HUES6 (cell line): ENCODE data around the gene PODNL1.
A peak's percentile ranks its signal among the peaks of the same experiment; 100 is the strongest.
"Not testable (repeated sequence)": the region's sequence is repeated elsewhere in the genome, so short reads cannot be mapped to it uniquely, and the experiment has no call there.

Experiments
- H3K27ac ChIP-seq: 2 replicates; pipeline ENCODE4 v1.7.0; 2013; ENCODE audit warnings: low read depth, mild to moderate bottlenecking, low read length, inconsistent platforms
- H3K27me3 ChIP-seq: 2 replicates; pipeline ENCODE4 v1.6.1; 2013; ENCODE audit warnings: low read length; ENCODE audit not compliant: control insufficient read depth, insufficient read depth
- H3K36me3 ChIP-seq: 2 replicates; pipeline ENCODE4 v1.6.1; 2013; ENCODE audit warnings: low read length; ENCODE audit not compliant: control insufficient read depth, insufficient read depth
- H3K4me1 ChIP-seq: 2 replicates; pipeline ENCODE4 v1.6.1; 2013; ENCODE audit warnings: low read length; ENCODE audit not compliant: control insufficient read depth, insufficient read depth
- H3K4me3 ChIP-seq: 2 replicates; pipeline ENCODE4 v1.5.1; 2013; ENCODE audit warnings: low read depth, low read length
- H3K9ac ChIP-seq: one replicate; pipeline ENCODE4 v1.6.1; 2013; ENCODE audit warnings: mild to moderate bottlenecking, low read length
- H3K9me3 ChIP-seq: 2 replicates; pipeline ENCODE4 v1.6.1; 2013; ENCODE audit warnings: low read depth, low read length; ENCODE audit not compliant: control insufficient read depth, insufficient read depth

PODNL1 gene

GRCh38 chr19:13981467-13981866 lies 43.2 kb upstream of the PODNL1 start:
- Histone ChIP-seq H3K27me3 (no peaks in the 10 kb centered on the region), H3K36me3 (peaks cover 4% of the 10 kb centered on the region; the same call in 1 of the 2 replicates), H3K4me3 (no peak overlapping the region), H3K27ac (no peak overlapping the region), H3K9ac (no peak overlapping the region), H3K4me1 (peaks cover 40% of the 10 kb centered on the region), H3K9me3 (no peaks in the 10 kb centered on the region)

- no peak overlapping the region for H3K27ac ChIP-seq
- H3K36me3 ChIP-seq, result peaks cover 5% of the 10 kb centered on the region; the same call in 1 of the 2 replicates
- H3K4me1 ChIP-seq, result peaks cover 35% of the 10 kb centered on the region
- H3K27me3 ChIP-seq, result no peaks in the 10 kb centered on the region
- no peak overlapping the region for H3K4me3 ChIP-seq
- no peaks in the 10 kb centered on the region for H3K9me3 ChIP-seq
- H3K9ac ChIP-seq, result no peak overlapping the region
These were observed 42.8 kb upstream of the PODNL1 start for GRCh38 chr19:13981021-13981420.

- Histone ChIP-seq H3K9ac (no peak overlapping the region), H3K36me3 (peaks cover 11% of the 10 kb centered on the region), H3K4me1 (peaks cover 28% of the 10 kb centered on the region), H3K4me3 (no peak overlapping the region), H3K27me3 (no peaks in the 10 kb centered on the region), H3K27ac (no peak overlapping the region), H3K9me3 (no peaks in the 10 kb centered on the region)
These were observed 42.1 kb upstream of the PODNL1 start for GRCh38 chr19:13980340-13980739.

- no peaks in the 10 kb centered on the region for H3K9me3 ChIP-seq
- no peak overlapping the region for H3K9ac ChIP-seq
- no peaks in the 10 kb centered on the region for H3K27me3 ChIP-seq
- H3K4me1 ChIP-seq, result peaks cover 27% of the 10 kb centered on the region
- H3K27ac ChIP-seq, result no peak overlapping the region
- peaks cover 12% of the 10 kb centered on the region for H3K36me3 ChIP-seq
- H3K4me3 ChIP-seq, result peak overlapping the region; percentile 49
These were observed 41.5 kb upstream of the PODNL1 start for GRCh38 chr19:13979686-13980085.

GRCh38 chr19:13979244-13979615 lies 41.0 kb upstream of the PODNL1 start:
- no peaks in the 10 kb centered on the region for H3K27me3 ChIP-seq
- H3K36me3 ChIP-seq, result peaks cover 12% of the 10 kb centered on the region
- H3K4me3 ChIP-seq, result peak overlapping the region; percentile 49
- peaks cover 26% of the 10 kb centered on the region for H3K4me1 ChIP-seq
- H3K9ac ChIP-seq, result no peak overlapping the region
- no peaks in the 10 kb centered on the region for H3K9me3 ChIP-seq
- H3K27ac ChIP-seq, result no peak overlapping the region

- H3K27ac ChIP-seq, result peak overlapping the region; percentile 52; the same call in 1 of the 2 replicates
- H3K27me3 ChIP-seq, result no peaks in the 10 kb centered on the region
- peaks cover 22% of the 10 kb centered on the region for H3K4me1 ChIP-seq
- H3K9ac ChIP-seq, result peak overlapping the region; percentile 62
- H3K36me3 ChIP-seq, result peaks cover 12% of the 10 kb centered on the region
- no peaks in the 10 kb centered on the region for H3K9me3 ChIP-seq
- H3K4me3 ChIP-seq, result peak overlapping the region; percentile 49
These were observed 40.4 kb upstream of the PODNL1 start for GRCh38 chr19:13978351-13979243.

GRCh38 chr19:13977803-13978202 lies 39.6 kb upstream of the PODNL1 start:
- Histone ChIP-seq H3K4me3 (peak overlapping the region; percentile 49), H3K36me3 (peaks cover 15% of the 10 kb centered on the region), H3K9me3 (no peaks in the 10 kb centered on the region), H3K27me3 (no peaks in the 10 kb centered on the region), H3K9ac (peak overlapping the region; percentile 21), H3K4me1 (peaks cover 19% of the 10 kb centered on the region), H3K27ac (peak overlapping the region; percentile 52; the same call in 1 of the 2 replicates)

- Histone ChIP-seq H3K36me3 (peaks cover 19% of the 10 kb centered on the region; the same call in 1 of the 2 replicates), H3K4me1 (peaks cover 19% of the 10 kb centered on the region), H3K9ac (no peak overlapping the region), H3K27ac (no peak overlapping the region), H3K9me3 (no peaks in the 10 kb centered on the region), H3K4me3 (no peak overlapping the region), H3K27me3 (no peaks in the 10 kb centered on the region)
These were observed 38.2 kb upstream of the PODNL1 start for GRCh38 chr19:13976446-13976845.

- Histone ChIP-seq H3K4me1 (peaks cover 19% of the 10 kb centered on the region), H3K27me3 (no peaks in the 10 kb centered on the region), H3K9me3 (no peaks in the 10 kb centered on the region), H3K4me3 (no peak overlapping the region), H3K27ac (no peak overlapping the region), H3K36me3 (peaks cover 21% of the 10 kb centered on the region; the same call in 1 of the 2 replicates), H3K9ac (no peak overlapping the region)
These were observed 37.7 kb upstream of the PODNL1 start for GRCh38 chr19:13975870-13976269.

GRCh38 chr19:13974073-13974472 lies 35.9 kb upstream of the PODNL1 start:
- Histone ChIP-seq H3K27me3 (no peaks in the 10 kb centered on the region), H3K4me1 (peaks cover 10% of the 10 kb centered on the region), H3K27ac (no peak overlapping the region), H3K4me3 (0 out of 2 replicates have a peak overlapping the region, but pooled peaks have one; percentile 12), H3K9ac (no peak overlapping the region), H3K36me3 (peaks cover 29% of the 10 kb centered on the region), H3K9me3 (no peaks in the 10 kb centered on the region)

GRCh38 chr19:13973479-13973878 lies 35.3 kb upstream of the PODNL1 start:
- H3K4me3 ChIP-seq, H3K4me1 ChIP-seq, H3K27me3 ChIP-seq, H3K27ac ChIP-seq, H3K9ac ChIP-seq, H3K9me3 ChIP-seq: not testable (repeated sequence)
- peaks cover 34% of the 10 kb centered on the region for H3K36me3 ChIP-seq
